Measurements from ENCODE around the gene COL6A5.

DNA sequence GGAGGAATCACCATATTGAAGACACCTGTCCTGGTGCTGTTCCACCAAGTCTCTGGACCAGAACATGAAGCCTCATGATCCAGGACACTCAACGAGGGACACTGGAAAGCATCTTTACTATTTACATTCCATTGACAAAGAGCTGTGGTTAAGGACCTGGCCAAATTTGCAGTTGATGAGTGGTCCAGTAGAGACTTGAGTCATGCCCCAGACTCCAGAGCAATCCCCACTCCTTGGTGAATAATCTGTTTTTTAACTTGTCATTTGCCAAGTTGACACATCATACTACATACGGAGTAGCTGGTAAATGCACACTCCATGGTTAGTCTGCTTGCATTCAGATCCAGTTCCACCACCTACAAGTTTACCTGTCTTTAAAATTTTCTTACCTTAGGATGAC is 170.3 kb downstream of the COL6A5 start:
- no peak for TF ChIP-seq GATA3 (IDR thresholded peaks at IDR 0.05; ENCODE audit: low read depth, low read length)
- no peak for TF ChIP-seq GATA2 (IDR thresholded peaks at IDR 0.05; ENCODE audit: low read depth, low read length)
